HAP-1 (cell line): Measurements from ENCODE around the gene COL26A1.
"Not testable (repeated sequence)": the region's sequence is repeated elsewhere in the genome, so short reads cannot be mapped to it uniquely, and the experiment has no call there.

ENCODE experiments used
- DNase-seq, 2 experiments: peaks; one replicate each; pipeline ENCODE4 v3.0.0-alpha.2; 2016 to 2020; ENCODE audit warnings: low spot score in 2 of 2
- H3K27me3 ChIP-seq: fragments of 250-450 bp; sonication (Bioruptor Pico); 2 replicates; pipeline ENCODE4 v1.5.1; 2020; ENCODE audit warnings: low read depth, mild to moderate bottlenecking, moderate library complexity
- H3K36me3 ChIP-seq: fragments of 250-450 bp; sonication (Bioruptor Pico); replicated peaks from 2 replicates; pipeline ENCODE4 v1.5.1; 2020; ENCODE audit warnings: mild to moderate bottlenecking
- H3K4me1 ChIP-seq: fragments of 250-450 bp; sonication (Bioruptor Pico); 2 replicates; pipeline ENCODE4 v1.5.1; 2020; ENCODE audit warnings: mild to moderate bottlenecking
- H3K4me3 ChIP-seq: fragments of 250-450 bp; sonication (Bioruptor Pico); 2 replicates; pipeline ENCODE4 v1.5.1; 2020; ENCODE audit warnings: mild to moderate bottlenecking, moderate library complexity
- H3K9me3 ChIP-seq: fragments of 250-450 bp; sonication (Bioruptor Pico); 2 replicates; pipeline ENCODE4 v1.5.1; 2020; ENCODE audit warnings: mild to moderate bottlenecking, moderate library complexity
- in situ Hi-C: fragments of 300-500 bp; cut with MboI; formaldehyde crosslinking; loops from 3 replicates; pipeline ENCODE4 v1.14.3; 2020; ENCODE audit warnings: low sequenced_read_pairs, inconsistent platforms, mixed read lengths

Gene COL26A1

DNA sequence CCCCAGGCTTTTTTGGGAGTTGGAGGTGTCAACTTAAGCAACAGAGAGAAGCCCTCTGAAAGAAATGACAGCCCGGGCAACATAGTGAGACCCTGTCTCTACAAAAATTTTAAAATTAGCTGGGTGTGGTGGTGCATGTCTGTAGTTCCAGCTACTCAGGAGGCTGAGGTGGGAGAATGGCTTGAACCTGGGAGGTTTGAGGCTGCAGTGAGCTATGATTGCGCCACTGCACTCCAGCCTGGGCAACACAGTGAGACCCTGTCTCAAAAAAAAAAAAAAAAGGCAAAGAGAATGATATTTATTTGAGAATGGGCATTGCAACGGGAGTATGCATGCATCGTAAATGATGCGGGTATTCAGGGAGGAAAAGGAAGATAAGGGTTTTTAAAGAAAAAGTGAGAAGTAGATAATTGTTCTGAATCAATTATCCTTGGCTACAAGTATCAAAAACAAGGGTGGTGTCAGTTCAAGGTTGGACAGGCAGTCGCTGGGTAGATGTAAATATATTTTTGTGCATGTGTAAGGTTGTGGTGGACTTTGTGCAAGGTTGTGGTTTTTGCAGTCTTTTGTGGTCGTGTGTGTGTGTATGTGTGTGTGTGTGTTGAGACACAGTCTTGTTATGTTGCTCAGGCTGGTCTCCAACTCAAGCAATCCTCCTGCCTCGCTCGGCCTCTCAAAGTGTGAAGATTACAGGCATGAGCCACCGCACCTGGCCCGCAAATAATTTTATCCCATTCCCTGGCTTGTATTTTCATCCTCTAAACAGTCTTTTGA is 65.6 kb downstream of the COL26A1 start:
- Histone ChIP-seq H3K4me1 (no peaks in the 10 kb centered on the region), H3K36me3 (no peaks in the 10 kb centered on the region), H3K27me3 (no peaks in the 10 kb centered on the region), H3K9me3 (no peaks in the 10 kb centered on the region), H3K4me3 (no peak overlapping the region)
- no peak for DNase-seq
- in situ Hi-C loops, result no loop called here

DNA sequence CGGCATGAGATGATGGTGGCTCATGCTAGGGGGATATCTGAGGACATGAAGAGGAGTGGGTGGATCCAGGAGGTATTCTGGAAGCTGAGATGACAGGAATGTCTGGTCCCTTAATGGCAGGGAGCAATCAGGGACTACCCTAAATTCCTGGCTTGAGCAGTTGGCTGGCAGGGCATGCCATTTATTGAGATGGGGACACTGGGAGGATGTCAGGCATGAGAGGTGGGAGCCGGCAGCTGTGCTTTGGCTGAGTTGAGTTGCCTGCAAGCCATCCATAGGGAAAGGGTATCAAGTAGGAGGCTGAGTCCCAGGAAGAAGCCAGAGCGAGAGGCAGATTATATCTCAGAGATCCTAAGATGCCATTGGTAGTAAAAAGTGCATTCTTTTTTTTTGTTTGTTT is 69.6 kb downstream of the COL26A1 start:
- H3K9me3 ChIP-seq, result no peaks in the 10 kb centered on the region
- H3K4me1 ChIP-seq, result no peaks in the 10 kb centered on the region; the same call in 1 of the 2 replicates
- no peak for DNase-seq
- no peaks in the 10 kb centered on the region for H3K27me3 ChIP-seq
- no peak overlapping the region for H3K4me3 ChIP-seq
- in situ Hi-C loops, result no loop called here
- no peaks in the 10 kb centered on the region for H3K36me3 ChIP-seq

DNA sequence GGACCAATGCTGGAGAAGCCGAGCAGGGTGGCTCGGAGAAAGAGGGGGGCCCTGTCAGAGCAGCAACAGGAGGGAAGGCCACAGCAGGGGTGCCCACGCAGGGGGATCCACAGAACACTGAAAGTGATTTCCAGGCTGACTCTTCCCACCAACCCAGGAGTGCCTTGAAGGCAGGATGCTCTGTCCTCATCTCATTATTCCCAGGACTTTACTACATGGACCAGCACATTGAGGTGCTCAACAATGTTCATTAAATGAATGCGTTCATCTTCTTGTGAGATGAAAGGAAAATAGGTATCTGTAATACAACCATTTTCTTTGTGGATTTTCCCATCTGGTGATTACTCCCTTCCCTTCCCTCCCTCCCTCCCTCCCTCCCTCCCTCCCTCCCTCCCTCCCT is 71.0 kb downstream of the COL26A1 start:
- H3K36me3 ChIP-seq, result no peaks in the 10 kb centered on the region
- in situ Hi-C loops, result no loop called here
- H3K27me3 ChIP-seq, result no peaks in the 10 kb centered on the region
- H3K4me1 ChIP-seq, result no peaks in the 10 kb centered on the region; the same call in 1 of the 2 replicates
- H3K9me3 ChIP-seq, result no peaks in the 10 kb centered on the region
- H3K4me3 ChIP-seq, result no peak overlapping the region
- DNase-seq, result no peak

DNA sequence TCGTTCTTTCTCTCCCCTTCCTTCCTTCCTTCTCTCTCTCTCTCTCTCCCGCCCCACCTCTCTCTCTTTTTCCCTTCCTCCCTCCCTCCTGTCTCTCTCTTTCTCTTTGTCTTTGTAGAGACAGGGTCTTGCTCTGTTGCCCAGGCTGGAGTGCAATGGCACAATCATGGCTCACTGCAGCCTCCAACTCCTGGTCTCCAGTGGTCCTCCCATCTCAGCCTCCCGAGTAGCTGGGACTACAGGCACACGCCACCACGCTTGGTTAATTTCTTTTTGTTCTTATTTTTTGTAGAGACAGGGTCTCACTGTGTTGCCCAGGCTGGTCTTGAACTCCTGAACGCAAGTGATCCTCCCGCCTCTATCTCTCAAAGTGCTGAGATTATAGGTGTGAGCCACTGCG is 71.5 kb downstream of the COL26A1 start:
- H3K9me3 ChIP-seq, DNase-seq, in situ Hi-C loops, H3K27me3 ChIP-seq, H3K4me1 ChIP-seq, H3K36me3 ChIP-seq, H3K4me3 ChIP-seq: not testable (repeated sequence)

DNA sequence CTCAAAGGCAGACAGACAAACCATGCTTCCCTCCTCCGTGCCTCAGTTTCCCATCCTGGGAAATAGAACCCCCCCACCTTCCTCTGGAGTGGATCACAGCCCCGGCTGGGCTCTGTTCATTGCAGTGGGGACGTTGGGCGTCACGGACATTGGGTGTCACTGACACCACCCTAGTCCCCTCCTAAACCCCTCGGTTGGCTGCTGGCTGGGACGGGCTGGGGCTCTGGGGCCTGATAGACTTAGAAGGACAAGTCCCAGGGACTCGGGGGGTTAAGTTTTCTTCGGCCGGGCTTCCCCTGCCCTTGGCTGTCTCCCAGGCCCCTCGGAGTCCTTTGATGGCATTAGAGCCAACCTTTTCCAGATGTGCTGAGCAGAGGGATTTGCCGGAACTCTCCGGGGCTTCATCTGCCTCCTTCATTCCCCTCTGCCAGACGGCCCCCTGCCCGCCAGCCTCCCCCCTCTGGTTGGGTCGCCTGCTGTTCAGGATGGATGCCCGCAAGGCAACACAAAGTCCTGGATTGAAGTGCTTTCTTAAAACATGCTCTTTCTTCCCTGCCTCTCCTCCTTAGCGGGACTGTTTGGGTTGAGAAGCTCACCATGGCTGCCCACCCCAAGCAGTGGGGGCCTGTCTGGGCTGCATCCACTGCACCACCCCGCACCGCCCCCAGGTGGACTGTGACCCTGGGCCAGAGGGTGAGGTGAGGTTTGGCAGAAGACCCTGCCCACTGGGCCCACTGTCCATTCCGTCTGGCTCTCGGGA is 73.0 kb downstream of the COL26A1 start:
- DNase-seq, result no peak
- Histone ChIP-seq H3K9me3 (no peaks in the 10 kb centered on the region), H3K36me3 (no peaks in the 10 kb centered on the region), H3K27me3 (no peaks in the 10 kb centered on the region), H3K4me1 (no peaks in the 10 kb centered on the region; the same call in 1 of the 2 replicates), H3K4me3 (no peak overlapping the region)
- in situ Hi-C loops, result no loop called here

DNA sequence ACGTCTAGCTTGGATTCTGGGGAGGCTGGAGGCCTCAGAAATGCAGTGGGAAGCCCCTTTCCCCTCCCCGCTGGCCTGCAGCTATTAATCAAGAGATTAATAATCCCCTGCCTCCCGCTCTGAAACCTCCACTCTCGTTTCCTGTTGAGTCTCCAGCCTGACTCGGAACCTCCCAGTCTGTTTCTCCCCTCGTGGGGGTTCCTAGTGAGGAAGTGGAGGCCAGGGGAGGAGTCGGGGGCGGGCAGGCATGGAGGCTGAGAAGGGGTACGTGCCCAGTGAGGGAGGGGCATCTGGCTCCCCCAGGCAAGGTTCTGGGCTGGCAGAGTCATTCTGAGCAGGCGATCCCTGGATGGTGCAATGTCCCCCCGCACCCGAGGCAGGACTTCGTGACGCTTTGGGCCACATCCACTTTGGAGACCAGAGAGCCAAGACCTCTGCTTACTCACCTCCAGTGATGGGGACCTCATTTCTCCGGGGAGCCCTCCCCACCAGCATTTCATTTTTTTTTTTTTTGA is 73.6 kb downstream of the COL26A1 start:
- Histone ChIP-seq H3K4me3 (no peak overlapping the region), H3K27me3 (no peaks in the 10 kb centered on the region), H3K36me3 (no peaks in the 10 kb centered on the region), H3K9me3 (no peaks in the 10 kb centered on the region), H3K4me1 (no peaks in the 10 kb centered on the region; the same call in 1 of the 2 replicates)
- DNase-seq, result no peak
- in situ Hi-C loops, result no loop called here

DNA sequence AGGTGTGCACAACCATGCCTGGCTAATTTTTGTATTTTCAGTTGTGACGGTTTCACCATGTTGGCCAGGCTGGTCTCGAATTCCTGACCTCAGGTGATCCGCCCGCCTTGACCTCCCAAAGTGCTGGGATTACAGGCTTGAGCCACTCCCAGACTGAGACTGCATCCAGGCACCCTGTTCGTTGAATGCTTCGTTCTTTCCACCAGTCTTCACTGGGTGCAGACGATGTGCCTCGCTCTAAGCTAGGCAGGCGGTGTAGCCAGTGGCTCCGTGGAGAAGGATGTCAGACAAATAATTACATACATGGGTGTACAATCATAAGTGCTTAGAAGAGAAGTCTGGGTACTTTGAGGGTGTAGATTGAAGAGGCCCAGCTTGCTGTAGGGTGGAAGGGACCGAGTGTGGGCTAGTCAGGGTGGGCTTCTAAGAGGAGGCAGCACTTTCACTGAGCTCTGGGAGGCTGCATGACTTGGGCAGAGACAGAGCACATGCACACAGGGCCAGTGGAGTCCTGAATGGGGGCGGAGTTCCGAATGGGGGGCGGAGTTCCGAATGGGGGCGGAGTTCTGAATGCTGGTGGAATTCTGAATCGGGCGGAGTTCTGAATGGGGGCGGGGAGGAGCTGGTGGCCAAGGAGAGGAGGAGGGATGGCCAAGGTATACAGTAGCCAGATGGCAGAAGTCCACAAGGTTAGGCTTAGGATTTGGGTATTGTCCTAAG is 74.3 kb downstream of the COL26A1 start:
- no peaks in the 10 kb centered on the region for H3K36me3 ChIP-seq
- H3K27me3 ChIP-seq, result no peaks in the 10 kb centered on the region
- peak; percentile 15 to 88 for DNase-seq
- H3K9me3 ChIP-seq, result no peaks in the 10 kb centered on the region
- no peaks in the 10 kb centered on the region; the same call in 1 of the 2 replicates for H3K4me1 ChIP-seq
- in situ Hi-C loops, result no loop called here
- H3K4me3 ChIP-seq, result no peak overlapping the region

DNA sequence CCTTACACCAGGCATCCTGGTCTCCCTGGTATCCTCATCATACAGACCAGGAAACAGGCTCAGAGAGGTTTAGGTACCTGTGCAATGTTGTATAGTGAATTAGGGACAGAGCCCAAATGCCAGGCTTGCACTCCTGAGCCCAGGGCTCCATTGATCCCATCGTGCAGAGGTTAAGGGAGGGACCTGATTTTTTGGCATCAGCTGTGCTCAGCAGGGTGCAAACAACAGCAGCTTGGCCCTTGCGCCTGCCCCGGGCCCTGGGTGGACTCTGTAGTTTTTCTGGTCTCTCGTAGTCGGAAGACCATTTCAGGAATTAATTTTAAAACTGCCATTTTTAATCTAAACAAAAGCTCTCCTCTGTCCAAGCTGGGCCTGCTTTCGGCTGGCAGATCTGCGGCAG is 79.2 kb downstream of the COL26A1 start:
- Histone ChIP-seq H3K27me3 (no peaks in the 10 kb centered on the region), H3K4me3 (no peak overlapping the region), H3K9me3 (no peaks in the 10 kb centered on the region), H3K4me1 (no peaks in the 10 kb centered on the region; the same call in 1 of the 2 replicates), H3K36me3 (no peaks in the 10 kb centered on the region)
- in situ Hi-C loops, result no loop called here
- no peak for DNase-seq

DNA sequence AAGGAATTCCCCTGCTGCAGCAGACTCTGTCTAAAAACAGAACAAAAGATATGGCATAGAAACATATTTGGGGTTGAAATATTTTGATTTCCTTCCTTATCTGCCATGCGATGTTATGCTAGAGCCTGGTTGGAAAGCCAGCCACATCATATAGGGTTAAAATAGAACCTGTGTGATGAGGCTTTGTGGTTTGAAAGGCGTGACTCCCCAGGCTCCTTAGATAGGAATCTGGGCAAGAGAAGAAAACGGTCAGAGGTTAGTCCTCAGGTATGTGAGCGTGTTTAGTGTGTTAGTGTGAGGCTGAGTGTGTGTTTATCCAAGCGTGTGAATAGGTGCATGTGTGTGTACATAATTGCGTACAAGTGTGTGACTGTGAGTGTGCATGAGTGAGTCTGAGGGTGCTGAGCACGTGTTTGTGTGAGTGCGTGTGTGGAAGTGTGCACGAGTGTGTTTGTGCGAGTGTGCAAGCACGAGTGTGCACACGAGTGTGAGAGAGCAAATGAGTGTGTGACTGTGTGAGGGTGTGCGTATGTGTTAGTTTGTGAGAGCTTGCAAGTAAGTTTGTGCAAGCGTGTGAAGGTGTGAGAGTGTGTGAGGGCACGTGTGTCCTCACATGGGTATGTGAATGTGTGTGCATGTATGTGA is 79.9 kb downstream of the COL26A1 start:
- in situ Hi-C loops, result no loop called here
- Histone ChIP-seq H3K27me3 (no peaks in the 10 kb centered on the region), H3K4me1 (no peaks in the 10 kb centered on the region), H3K9me3 (no peaks in the 10 kb centered on the region), H3K36me3 (no peaks in the 10 kb centered on the region), H3K4me3 (no peak overlapping the region)
- no peak for DNase-seq

DNA sequence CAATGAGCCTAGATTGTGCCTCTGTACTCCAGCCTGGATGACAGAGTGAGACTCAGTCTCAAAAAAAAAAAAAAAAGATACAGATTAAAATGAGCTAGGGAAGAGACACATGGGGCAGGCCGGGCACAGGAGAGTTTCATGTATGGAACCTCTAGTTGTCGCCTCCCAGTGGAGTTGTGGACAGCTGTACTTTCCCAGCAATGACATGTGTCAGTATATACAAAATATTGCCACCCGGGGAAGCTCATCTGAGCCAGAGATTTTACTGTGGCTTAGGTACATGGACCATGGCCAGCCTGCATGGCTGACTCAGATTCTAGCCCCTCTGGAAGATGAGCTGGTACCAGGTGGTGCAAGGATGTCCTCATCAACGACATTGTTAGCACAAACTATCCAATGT is 87.4 kb downstream of the COL26A1 start:
- Histone ChIP-seq H3K4me1 (no peaks in the 10 kb centered on the region), H3K4me3 (no peak overlapping the region), H3K36me3 (no peaks in the 10 kb centered on the region), H3K27me3 (no peaks in the 10 kb centered on the region), H3K9me3 (no peaks in the 10 kb centered on the region)
- no peak for DNase-seq
- in situ Hi-C loops, result no loop called here

DNA sequence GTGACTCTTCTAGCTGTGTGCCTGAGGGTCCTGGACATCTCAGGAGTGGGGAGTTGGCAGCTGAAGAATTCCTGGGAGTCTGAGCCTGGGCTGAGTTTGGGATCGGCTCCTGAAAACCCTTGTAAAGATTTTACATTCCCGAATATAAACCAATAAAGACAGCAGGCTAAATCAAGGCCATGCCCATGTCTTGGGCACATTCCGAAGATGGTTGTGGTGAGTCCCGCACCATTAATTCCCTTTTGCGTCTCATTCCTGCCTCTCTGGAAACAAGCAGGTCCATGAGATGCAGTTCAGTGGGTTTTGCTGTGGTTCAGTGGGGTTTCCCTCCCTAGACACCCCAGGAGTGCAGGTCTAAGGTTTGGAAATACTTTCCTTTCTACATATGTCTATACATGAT is 90.9 kb downstream of the COL26A1 start:
- Histone ChIP-seq H3K27me3 (no peaks in the 10 kb centered on the region), H3K4me1 (no peaks in the 10 kb centered on the region), H3K4me3 (no peak overlapping the region), H3K9me3 (no peaks in the 10 kb centered on the region), H3K36me3 (no peaks in the 10 kb centered on the region)
- DNase-seq, result no peak
- in situ Hi-C loops, result no loop called here

DNA sequence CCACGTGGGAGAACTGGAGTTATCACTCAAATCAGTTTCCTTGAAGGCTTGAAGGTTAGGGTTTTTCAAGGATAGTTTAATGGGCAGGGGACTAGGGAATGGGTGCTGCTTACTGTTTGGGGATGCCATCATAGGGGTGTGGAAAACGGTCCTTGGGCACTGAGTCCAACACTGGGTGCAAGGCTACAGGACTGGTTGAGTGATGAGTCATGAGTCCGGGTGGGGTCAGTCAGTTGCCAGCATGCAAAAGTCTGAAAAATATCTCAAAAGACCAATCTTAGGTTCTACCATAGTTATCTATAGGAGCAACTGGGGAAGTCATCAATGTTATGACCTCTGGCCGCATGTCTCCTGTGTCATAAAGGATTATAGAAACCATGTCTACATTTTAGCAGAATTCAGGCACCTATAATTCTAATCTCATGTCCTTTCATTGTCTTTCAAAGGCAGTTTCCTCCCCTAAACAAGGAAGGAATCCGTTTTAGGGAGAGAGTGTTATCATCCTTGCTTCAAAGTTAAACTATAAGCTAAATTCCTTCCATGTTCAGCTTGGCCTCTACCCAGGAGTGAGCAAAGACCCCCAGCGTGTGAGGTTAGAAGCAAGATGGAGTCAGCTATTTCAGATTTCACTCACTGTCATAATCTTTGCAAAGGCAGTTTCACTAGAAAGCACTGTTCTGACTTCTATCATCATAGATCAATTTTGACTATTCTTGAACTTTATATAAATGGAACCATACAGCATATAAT is 94.5 kb downstream of the COL26A1 start:
- in situ Hi-C loops, result no loop called here

DNA sequence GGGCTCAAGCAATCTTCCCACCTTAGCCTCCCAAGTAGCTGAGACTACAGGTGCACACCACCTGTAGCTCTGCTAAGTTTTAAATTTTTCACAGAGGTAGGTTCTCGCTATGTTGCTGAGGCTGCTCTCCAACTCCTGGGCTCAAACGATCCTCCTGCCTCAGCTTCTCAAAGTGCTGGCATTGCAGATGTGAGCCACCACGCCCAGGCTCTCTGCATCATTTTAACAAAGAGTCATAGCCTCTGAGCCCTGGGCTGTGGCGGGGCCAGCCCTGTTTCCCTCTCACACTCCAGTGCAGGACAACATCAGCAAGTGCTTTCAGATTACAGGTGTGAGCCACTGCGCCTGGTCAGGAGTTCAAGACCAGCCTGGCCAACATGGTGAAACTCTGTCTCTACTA is 102.5 kb downstream of the COL26A1 start:
- Histone ChIP-seq H3K27me3 (no peaks in the 10 kb centered on the region), H3K9me3 (no peaks in the 10 kb centered on the region), H3K4me1 (no peaks in the 10 kb centered on the region), H3K36me3 (no peaks in the 10 kb centered on the region), H3K4me3 (no peak overlapping the region)
- no peak for DNase-seq
- in situ Hi-C loops, result no loop called here

More for the DNA sequence above, 94.5 kb downstream of the COL26A1 start:
- Histone ChIP-seq H3K27me3 (no peaks in the 10 kb centered on the region), H3K36me3 (no peaks in the 10 kb centered on the region), H3K4me1 (no peaks in the 10 kb centered on the region), H3K4me3 (no peak overlapping the region), H3K9me3 (no peaks in the 10 kb centered on the region)
- DNase-seq, result no peak
